Hippocampal formation (tissue), 2 donors: ENCODE measurements around the gene C10orf90.

Experiments
- DNase-seq, 2 donors: peaks; one replicate each; lab custom pipeline; 2025; lab: John Stamatoyannopoulos, UW

Gene C10orf90

DNA sequence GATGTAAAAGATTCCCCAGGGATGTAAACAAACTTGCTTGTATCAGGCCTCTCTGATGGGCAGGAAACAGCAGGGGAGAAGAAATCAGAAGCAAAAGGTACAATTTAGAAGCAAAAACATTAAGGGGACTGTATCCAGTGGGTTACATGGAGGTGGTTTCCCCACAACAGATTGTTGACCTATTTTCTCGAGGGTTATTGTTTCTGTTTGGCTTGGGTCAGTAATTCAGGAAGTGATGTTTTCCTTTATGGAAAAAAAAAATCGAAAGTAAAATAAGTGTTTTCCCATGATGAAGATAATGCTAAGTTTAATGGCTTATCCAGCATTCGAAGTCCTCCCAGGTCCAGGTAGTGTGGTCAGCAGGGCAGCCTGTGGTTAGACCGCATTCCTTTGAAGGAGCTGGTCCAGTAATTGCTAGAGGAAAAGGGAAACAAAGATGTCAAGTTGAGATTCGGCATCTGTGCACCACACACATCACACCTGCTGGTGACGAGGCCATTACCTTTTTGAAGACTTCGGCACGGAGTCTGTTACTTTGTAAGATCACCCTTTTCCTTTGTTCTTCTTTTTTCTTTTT, 244.9 kb downstream of the C10orf90 start:
- DNase-seq, result no peak

- no peak for DNase-seq
These were observed 245.5 kb downstream of the C10orf90 start for GRCh38 chr10:126425032-126425431.

DNA sequence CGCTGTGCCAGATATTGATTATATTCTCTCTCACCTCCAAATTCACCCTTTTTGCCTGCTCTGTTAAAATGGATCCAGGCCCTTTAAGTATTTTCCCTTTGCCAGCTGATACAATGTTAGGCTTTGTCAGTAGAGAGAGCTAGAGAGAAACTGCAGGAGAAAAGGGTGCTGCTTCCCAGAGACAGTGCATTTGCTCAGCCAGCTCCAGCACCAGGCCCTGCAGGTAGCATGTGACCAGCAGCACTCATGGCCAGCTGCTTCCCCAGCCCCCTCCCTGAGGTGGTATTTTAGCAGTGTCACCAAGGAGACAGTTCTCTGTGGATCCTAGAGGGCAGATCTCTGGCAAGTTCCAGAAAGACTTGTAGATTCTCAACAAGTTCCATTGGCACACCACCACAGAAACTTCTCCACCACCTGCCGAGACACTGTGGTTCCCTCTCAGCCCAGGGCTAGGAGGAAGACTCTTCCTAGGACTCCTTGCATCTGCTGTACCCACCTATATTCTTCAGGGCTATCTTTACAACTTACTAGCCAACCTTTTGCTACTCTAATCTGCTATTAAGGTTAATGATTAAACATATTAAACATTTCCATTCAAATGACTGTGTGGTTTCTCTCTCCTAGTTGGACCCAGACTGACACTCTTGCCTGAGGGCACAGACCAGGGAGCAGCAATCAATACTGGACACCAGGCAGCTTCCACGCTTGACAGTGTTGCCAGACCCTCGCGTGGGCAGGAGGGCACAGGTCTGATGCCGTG, 246.6 kb downstream of the C10orf90 start:
- no peak for DNase-seq

DNA sequence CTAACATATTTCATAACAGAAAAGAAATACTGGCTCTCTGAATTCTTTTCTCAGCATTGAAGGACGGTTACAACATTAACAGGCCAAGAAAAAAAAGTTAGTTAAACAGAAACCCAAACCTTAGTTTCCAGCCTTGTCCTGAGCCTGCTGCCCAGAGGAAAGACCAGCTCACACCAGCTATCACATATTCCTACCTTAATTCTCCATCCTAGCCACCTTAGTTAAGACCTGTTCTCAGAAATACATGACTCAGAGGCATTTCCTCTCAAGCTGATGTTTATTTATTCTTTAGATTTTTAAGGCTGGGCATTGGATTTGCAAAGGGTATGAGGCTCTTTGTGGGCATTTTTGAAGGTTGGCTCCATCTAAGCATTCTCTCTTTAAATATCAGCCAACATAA, 247.9 kb downstream of the C10orf90 start:
- DNase-seq, result no peak

DNA sequence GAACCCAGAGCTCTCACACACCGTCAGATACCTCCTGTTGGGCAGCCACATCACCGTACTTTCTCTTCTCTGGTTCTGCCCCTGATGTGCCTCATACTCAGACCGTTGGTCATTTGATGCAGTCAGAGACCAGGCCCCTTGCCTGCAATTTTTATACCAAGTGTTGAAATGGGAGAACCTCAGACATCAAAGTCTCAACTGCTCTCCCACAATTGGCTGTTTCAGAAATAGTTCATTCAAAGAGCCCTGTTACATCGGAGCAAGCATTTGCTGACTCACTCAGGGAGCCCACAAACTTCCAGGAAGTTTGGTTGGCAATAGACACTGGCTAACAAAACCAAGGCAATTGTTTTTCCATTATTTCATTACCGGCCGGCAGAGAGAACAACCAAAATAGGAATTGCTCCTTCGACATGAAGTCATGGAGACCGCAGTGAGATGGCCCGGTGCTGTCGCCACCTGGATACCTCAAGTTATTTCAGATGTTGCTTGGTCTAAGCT, 248.7 kb downstream of the C10orf90 start:
- no peak for DNase-seq

- DNase-seq, result no peak
These were observed 249.8 kb downstream of the C10orf90 start for GRCh38 chr10:126420567-126421300.

- no peak for DNase-seq
These were observed 253.2 kb downstream of the C10orf90 start for GRCh38 chr10:126417220-126417825.

- DNase-seq, result no peak
These were observed 260.7 kb downstream of the C10orf90 start for GRCh38 chr10:126409821-126410220.

DNA sequence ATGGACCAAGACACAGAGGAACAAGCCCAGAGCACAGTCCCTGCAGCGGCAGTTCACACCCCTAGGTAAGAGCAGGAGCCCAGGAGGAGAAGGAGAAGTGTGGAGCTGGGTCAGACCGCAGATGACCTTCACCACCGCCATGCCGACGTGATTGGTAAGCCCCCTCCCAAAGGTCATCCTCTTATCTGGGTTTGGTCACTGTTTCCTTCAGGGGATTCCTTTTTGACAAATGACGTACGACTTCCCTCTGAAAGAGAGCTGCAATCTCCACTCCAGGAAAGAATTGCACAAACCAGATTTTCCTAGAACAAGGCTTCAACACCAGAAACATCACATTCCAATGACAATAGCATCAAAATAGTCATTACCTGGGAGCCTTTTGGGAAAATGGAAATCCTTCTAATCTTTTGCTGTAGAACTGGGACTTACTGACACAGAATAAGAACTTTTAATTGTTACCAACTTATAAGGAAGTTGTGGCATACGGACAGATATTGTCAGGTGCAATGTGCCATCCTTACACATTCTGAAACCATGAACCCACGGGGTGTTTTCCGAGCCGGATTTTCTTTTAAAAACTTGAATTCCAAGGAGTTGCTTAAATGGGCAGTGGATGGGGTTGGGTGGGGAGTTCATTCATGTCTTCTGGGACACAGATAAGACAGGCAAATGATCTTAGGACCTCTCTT, 261.4 kb downstream of the C10orf90 start:
- DNase-seq, result no peak

- no peak for DNase-seq
These were observed 262.7 kb downstream of the C10orf90 start for GRCh38 chr10:126407831-126408230.

GRCh38 chr10:126405239-126405775, 265.2 kb downstream of the C10orf90 start:
- no peak for DNase-seq

- DNase-seq, result no peak
These were observed 267.5 kb downstream of the C10orf90 start for GRCh38 chr10:126402721-126403695.

GRCh38 chr10:126400641-126401040, 269.9 kb downstream of the C10orf90 start:
- no peak for DNase-seq

DNA sequence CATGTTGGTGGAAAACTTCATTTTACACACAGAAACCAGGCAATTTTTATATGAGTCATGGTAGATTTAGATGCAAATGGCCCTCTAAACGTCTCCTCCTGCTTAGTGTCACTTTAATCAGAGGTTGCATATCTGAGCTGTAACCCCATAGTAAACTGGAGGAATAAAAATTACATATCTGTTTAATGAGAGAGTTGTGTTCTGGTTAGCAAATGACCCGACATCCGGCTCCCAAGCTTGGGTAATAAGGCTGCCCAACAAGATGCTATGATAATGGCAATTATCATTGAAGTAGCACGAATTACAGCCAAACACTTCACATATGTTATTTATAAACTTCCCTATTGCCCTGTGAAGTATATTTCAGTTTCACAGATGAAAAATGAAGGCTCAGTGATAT, 271.6 kb downstream of the C10orf90 start:
- DNase-seq, result no peak

GRCh38 chr10:126398383-126398743, 272.1 kb downstream of the C10orf90 start:
- DNase-seq, result no peak

- no peak for DNase-seq
These were observed 272.7 kb downstream of the C10orf90 start for GRCh38 chr10:126397640-126398382.

DNA sequence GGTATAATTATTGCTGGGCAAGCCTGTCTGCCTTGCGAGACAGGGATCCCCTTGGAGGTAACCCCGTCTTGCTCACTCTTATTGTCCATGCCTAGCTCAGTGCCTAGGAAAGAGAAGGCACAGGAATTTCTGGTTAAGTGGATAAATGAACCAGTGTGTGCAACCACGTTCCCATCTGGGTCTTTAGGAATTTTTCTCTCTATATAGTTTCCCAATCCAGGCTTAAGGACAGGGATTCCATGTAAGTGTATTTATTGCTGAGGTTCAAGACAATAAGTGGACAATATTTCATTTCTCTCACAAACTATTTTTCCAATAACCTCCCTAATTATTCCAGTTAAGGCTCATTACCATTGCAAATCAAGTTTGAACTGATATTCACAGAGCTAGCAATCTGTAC, 273.3 kb downstream of the C10orf90 start:
- DNase-seq, result no peak

DNA sequence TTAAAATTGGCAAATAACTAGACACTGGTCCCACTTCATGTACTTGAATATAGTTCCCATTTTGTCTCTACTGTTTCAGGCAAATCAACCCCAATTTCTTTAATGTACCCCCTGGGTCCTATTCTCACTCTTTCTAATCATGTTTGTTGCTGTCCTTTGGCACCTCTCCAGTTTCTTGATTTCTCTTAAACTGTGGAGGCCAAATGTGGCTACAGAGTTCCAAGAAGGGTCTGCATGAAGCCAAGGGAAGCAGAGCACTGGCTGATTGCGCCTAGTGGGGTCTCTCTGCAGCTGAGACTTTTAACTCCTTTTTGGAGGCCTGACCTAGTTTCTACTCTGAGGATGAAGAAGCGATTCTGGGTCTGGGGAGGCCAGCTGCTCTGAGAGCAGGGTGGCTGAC, 275.5 kb downstream of the C10orf90 start:
- DNase-seq, result no peak

DNA sequence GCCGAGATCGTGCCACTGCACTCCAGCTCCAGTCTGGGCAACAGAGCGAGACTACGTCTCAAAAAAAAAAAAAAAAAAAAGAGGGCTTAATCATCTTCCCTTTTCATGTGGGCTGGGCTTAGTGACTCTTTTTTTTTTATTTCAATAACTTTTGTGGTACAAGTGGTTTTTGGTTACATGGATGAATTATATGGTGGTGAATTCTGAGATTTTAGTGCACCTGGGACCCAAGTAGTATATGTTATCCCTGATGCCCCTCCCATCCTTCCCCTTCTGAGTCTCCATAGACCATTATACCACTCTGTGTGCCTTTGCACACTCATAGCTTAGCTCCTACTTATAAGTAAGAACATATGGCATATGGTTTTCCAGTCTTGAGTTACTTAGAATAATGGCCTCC, 277.4 kb downstream of the C10orf90 start:
- no peak for DNase-seq

DNA sequence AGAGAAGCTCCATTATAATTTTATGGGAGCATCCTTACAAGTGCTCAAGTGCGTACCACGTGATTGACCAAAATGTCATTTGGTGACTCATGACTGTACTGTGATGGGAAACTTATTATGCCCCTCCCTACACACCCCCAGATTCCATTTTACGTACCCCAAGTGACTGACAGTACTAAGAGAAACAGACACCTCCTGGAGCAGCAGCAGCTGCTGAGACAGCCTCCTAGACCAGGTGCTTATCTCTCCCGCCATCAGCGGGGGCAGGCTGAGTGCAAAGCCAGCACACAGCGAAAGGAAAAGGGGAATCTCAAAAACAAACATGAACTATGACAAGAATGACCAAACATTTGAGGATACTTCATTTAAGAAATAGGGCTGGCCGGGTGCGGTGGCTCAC, 278.0 kb downstream of the C10orf90 start:
- no peak for DNase-seq
